SH-SY5Y (cell line): ENCODE data around the gene PPM1H.

ENCODE experiments used
- GATA2 ChIP-seq: IDR thresholded peaks from 2 replicates; pipeline ENCODE4 v1.6.1; 2011; ENCODE audit warnings: mild to moderate bottlenecking, low read depth, low read length
- GATA3 ChIP-seq: IDR thresholded peaks from 2 replicates; pipeline ENCODE4 v1.6.1; 2011; ENCODE audit warnings: low read depth, mild to moderate bottlenecking, low read length, moderate library complexity

GRCh38 chr12:62978768-62979167 lies 43.8 kb upstream of the PPM1H start:
- no peak for TF ChIP-seq GATA3
- TF ChIP-seq GATA2 = no peak
